Muscle of leg (tissue), 11 donors: ENCODE data around the gene FKBP2. TPM values are rescaled to one million over a fixed set of nuclear protein-coding genes. Genes with fewer than 3 reads are reported as not detected.
A peak's percentile ranks its signal among the peaks of the same experiment; 100 is the strongest.

Source experiments
- DNase-seq: peaks from one replicate; pipeline ENCODE4 v3.0.0; 2013
- H3K27ac ChIP-seq: one replicate; pipeline ENCODE4 v1.5.1; 2013; ENCODE audit warnings: mild to moderate bottlenecking, low read length, control low read depth
- H3K27me3 ChIP-seq: one replicate; pipeline ENCODE4 v1.6.1; 2013; ENCODE audit warnings: low read length; ENCODE audit not compliant: control insufficient read depth, insufficient read depth
- H3K36me3 ChIP-seq: one replicate; pipeline ENCODE4 v1.6.1; 2013; ENCODE audit warnings: low read length; ENCODE audit not compliant: control insufficient read depth, insufficient read depth
- H3K4me1 ChIP-seq: one replicate; pipeline ENCODE4 v1.6.1; 2013; ENCODE audit warnings: low read length; ENCODE audit not compliant: control insufficient read depth, insufficient read depth
- H3K4me3 ChIP-seq: one replicate; pipeline ENCODE4 v1.5.1; 2013; ENCODE audit warnings: low read length, control low read depth
- H3K9me3 ChIP-seq: replicated peaks from 2 replicates; pipeline ENCODE4 v1.6.1; 2013; ENCODE audit warnings: low read depth, low read length; ENCODE audit not compliant: control insufficient read depth
- WGBS: methylation state at CpG from one replicate; pipeline ENCODE4 v1.1.5; 2013; ENCODE audit warnings: missing lambda C conversion rate; ENCODE audit not compliant: insufficient coverage; 5-methylcytosine and 5-hydroxymethylcytosine counted together
- polyA plus RNA-seq, 8 donors: library from polyadenylated mRNA; unstranded; fragments of 120-200 nt; gene quantifications; one replicate each; pipeline versions ENCODE4 v1.2.1 to v1.2.3, GENCODE V29; 2013; ENCODE audit warnings: inconsistent platforms in 1 of 8, low replicate concordance in 1 of 8; ENCODE audit not compliant: insufficient read length in 8 of 8, insufficient read depth in 1 of 8
- total RNA-seq: library from RNA; stranded (reverse); fragments of 120-200 nt; gene quantifications from one replicate; pipeline ENCODE4 v1.2.4, GENCODE V29; 2013

Gene FKBP2
- total and polyA plus RNA-seq, 9 donors: 40.4 to 60.6 (median 53.8) TPM

DNA sequence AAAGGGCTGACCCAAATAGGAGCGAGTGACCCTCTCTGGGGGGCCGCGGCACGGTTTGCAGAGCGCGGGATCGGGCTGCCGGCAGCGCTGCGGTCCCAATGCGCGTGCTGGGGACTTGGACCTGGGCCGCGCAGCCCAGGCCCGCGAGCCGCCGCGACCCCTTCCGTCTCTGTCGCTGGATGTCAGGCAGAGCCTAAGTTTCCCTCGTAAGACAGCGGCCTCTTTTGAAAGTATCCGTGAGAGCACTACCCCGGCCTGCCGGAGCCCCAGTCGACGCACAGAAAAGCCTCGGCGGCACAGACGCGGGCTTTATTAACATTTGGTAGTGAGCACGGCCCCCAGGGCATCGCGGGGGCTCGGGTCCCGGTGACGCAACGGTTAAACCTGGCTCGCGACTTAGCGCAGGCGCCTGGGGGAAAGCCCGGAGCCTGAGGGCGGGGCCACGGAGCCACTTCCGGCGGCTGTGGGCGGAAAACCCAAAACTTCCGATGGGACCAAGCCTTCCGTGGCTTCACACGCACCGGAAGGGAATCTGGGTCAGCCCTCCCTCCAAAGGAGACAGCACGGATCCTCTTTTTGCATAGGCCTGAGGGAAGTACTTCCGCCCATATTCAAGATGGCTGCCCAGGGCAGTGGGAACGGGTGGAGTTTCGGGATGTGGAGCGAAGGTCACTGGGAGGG is 28.8 kb downstream of the FKBP2 start:
- Histone ChIP-seq H3K27me3 (no peaks in the 10 kb centered on the region), H3K36me3 (peaks cover 33% of the 10 kb centered on the region), H3K27ac (peak overlapping the region; percentile 100), H3K4me3 (peak overlapping the region; percentile 80), H3K9me3 (no peaks in the 10 kb centered on the region), H3K4me1 (peaks cover 37% of the 10 kb centered on the region)
- peak; percentile 100 for DNase-seq
- under 1% methylated on average over 55 of the region's 58 CpGs for WGBS

DNA sequence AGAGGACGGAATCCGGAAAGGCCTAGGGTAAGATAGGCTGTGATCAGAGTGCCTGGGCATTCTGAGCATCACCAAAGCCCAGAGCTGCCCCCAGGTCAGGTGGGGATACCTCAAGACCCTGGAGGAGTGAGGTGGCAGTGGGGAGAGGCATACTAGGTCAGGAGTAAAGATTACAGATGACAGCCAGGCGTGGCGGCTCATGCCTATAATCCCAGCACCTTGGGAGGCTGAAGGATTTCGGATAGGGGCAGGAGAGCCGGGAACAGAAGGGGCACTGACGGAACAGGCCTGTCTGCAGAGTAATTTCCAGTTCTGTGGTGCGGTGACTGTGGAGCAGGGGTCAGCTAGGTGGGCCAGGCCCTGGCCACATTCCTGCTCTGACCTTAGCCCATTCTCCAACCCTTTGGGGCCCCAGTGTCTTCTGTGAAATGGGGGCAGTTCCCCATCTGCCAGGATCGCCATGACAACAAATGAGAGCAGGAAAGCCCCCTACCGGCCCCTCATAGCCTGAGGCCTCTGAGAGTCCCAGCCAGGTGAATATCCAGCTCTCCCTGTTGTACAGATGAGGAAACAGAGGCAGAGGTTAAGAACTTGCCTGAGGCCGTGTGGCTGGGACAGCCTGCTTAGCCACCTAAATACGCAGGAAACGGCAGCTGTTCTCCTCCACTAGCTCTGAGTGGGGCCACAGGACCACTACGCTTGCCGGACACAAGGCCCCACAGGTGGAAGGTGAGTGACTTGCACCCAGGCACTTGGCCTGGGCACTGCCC is 34.3 kb downstream of the FKBP2 start:
- no peak overlapping the region for H3K4me3 ChIP-seq
- 83% methylated on average over 11 of the region's 15 CpGs for WGBS
- no peak overlapping the region for H3K27ac ChIP-seq
- no peaks in the 10 kb centered on the region for H3K27me3 ChIP-seq
- DNase-seq: no peak
- H3K9me3 ChIP-seq: no peaks in the 10 kb centered on the region
- H3K4me1 ChIP-seq: peaks cover 14% of the 10 kb centered on the region
- H3K36me3 ChIP-seq: peaks cover 48% of the 10 kb centered on the region

DNA sequence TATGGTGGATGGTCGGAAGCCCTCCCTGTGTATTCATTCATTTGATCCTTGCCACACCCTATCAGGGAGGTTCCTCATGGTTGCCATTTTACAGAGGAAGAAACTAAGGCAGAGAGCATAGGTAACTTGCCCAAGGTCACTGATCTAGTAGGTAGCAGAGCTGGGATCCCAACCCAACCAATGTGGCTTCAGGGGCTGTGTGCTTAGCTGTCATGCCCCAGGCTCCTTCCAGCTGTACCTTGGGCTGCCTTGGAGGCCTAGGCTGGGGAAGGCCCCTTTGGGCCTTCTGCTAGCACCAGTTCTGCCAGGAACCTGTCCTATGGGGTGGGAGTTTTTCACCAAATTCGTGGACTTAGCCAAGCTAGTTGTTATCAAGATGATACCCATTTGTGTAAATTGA is 34.9 kb downstream of the FKBP2 start:
- WGBS: no CpG with 5 or more reads among the region's 2 CpGs
- Histone ChIP-seq H3K36me3 (peaks cover 48% of the 10 kb centered on the region), H3K4me3 (no peak overlapping the region), H3K27ac (no peak overlapping the region), H3K9me3 (no peaks in the 10 kb centered on the region), H3K27me3 (no peaks in the 10 kb centered on the region), H3K4me1 (peaks cover 12% of the 10 kb centered on the region)
- DNase-seq: no peak

GRCh38 chr11:64276653-64277431 is 35.9 kb downstream of the FKBP2 start:
- no peak for DNase-seq
- Histone ChIP-seq H3K4me3 (no peak overlapping the region), H3K27me3 (no peaks in the 10 kb centered on the region), H3K27ac (no peak overlapping the region), H3K9me3 (no peaks in the 10 kb centered on the region), H3K36me3 (peaks cover 53% of the 10 kb centered on the region), H3K4me1 (peaks cover 8% of the 10 kb centered on the region)
- WGBS: 88% methylated on average over 13 of the region's 17 CpGs

DNA sequence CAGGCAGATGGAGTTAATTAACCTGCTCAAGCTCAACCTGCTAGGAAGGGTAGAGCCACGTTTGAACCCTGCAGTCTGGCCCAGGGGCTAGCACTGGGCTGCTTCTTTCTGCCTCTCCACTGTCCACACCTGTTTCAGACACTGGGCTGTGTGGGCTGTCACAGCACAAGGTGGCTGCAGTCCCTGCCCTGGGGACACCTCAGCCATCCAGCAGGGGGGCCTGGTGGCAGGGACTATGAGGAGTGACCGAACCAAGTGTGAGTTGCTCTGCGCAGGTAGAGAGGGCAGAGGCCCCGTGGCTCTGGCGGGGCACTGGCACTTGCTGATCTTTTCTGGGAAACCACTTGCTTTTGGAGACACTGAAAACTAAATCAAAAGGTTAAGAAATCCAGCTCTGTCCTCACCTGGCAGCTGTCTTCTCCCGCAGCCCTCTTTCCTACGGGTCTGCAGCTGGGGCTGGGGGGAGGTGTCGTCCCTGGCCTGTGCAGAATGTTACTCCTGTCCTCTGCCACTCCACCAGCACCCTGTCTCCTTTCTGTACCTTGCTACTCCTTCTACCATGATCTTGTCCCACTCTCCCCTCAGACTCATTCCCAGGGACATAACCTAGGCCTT is 37.8 kb downstream of the FKBP2 start:
- H3K27ac ChIP-seq: no peak overlapping the region
- H3K4me3 ChIP-seq: no peak overlapping the region
- H3K9me3 ChIP-seq: no peaks in the 10 kb centered on the region
- peaks cover 9% of the 10 kb centered on the region for H3K4me1 ChIP-seq
- no peak for DNase-seq
- H3K36me3 ChIP-seq: peaks cover 61% of the 10 kb centered on the region
- 87% methylated on average over 5 of the region's 8 CpGs for WGBS
- no peaks in the 10 kb centered on the region for H3K27me3 ChIP-seq

GRCh38 chr11:64281957-64282770 is 41.3 kb downstream of the FKBP2 start:
- DNase-seq: no peak
- no peaks in the 10 kb centered on the region for H3K27me3 ChIP-seq
- no peak overlapping the region for H3K27ac ChIP-seq
- no peaks in the 10 kb centered on the region for H3K9me3 ChIP-seq
- H3K4me3 ChIP-seq: no peak overlapping the region
- WGBS: 98% methylated on average over 12 of the region's 22 CpGs
- H3K4me1 ChIP-seq: peaks cover 32% of the 10 kb centered on the region
- peaks cover 36% of the 10 kb centered on the region for H3K36me3 ChIP-seq

DNA sequence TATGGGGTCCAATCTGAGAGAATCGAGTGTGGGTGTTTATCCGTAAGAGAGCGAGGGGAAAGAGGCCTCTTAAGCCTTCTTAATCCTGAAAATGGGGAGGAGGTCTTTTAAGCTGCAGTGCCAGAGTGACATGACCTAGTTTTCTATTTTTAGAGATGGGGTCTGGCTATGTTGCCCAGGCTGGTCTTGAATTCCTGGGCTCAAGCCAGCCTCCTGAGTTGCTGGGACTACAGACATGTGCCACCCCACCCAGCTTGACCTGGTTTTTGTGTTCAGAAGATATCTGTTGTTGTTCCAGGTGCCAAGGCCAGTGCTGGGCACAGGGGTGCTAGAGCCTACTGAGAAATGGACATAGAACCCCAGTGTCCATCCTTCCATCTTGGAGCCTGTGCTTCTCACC is 42.2 kb downstream of the FKBP2 start:
- no peak for DNase-seq
- Histone ChIP-seq H3K9me3 (no peaks in the 10 kb centered on the region), H3K4me1 (peaks cover 33% of the 10 kb centered on the region), H3K27ac (no peak overlapping the region), H3K4me3 (no peak overlapping the region), H3K36me3 (peaks cover 31% of the 10 kb centered on the region), H3K27me3 (no peaks in the 10 kb centered on the region)
- 68% methylated on average over 3 of the region's 3 CpGs for WGBS

GRCh38 chr11:64284048-64284961 is 43.4 kb downstream of the FKBP2 start, which contains the start of gene BAD:
Gene BAD (minus strand): TSS chr11:64284665. CDS start chr11:64284368, 297 bp downstream.
- Histone ChIP-seq H3K4me3 (peak within 1 kb of the TSS; percentile 91), H3K36me3 (peaks cover 29% of the 10 kb centered on the region), H3K27me3 (peaks cover under 1% of the 10 kb centered on the region), H3K9me3 (no peaks in the 10 kb centered on the region), H3K27ac (peak within 1 kb of the TSS; percentile 96), H3K4me1 (peaks cover 33% of the 10 kb centered on the region)
- WGBS: 4% methylated on average over 34 of the region's 44 CpGs
- peak; percentile 97 for DNase-seq
